ENCODE data around the gene ETV3.
"Not testable (repeated sequence)": the region's sequence is repeated elsewhere in the genome, so short reads cannot be mapped to it uniquely, and the experiment has no call there.

ETV3 gene

GRCh38 chr1:157171903-157172503, 33.8 kb upstream of the ETV3 start:
- H3K27ac ChIP-seq; H3K4me3 ChIP-seq (ENCODE audit: low read depth, low read length); H3K27me3 ChIP-seq (ENCODE audit: insufficient read depth, low read depth, severe bottlenecking); H3K36me3 ChIP-seq; H3K9me3 ChIP-seq (ENCODE audit: severe bottlenecking): not testable (repeated sequence)
- peak; percentile 46 for TF ChIP-seq CTCF (IDR thresholded peaks at IDR 0.05; ENCODE audit: low read depth, low read length)
- peak; percentile 58 for DNase-seq

GRCh38 chr1:157170677-157171515, 32.7 kb upstream of the ETV3 start:
- DNase-seq, result peak; percentile 82

GRCh38 chr1:157168015-157168414, 29.8 kb upstream of the ETV3 start:
- Histone ChIP-seq H3K27me3 (ENCODE audit: insufficient read depth, low read depth, severe bottlenecking) (peaks cover 3% of the 10 kb centered on the region), H3K27ac (no peak overlapping the region), H3K9me3 (ENCODE audit: severe bottlenecking) (no peaks in the 10 kb centered on the region), H3K4me3 (ENCODE audit: low read depth, low read length) (no peak overlapping the region), H3K36me3 (no peaks in the 10 kb centered on the region)
- no peak for DNase-seq
- TF ChIP-seq CTCF (IDR thresholded peaks at IDR 0.05; ENCODE audit: low read depth, low read length), result no peak

More at GRCh38 chr1:157170677-157171515, 32.7 kb upstream of the ETV3 start:
- Histone ChIP-seq H3K36me3 (no peaks in the 10 kb centered on the region), H3K27me3 (ENCODE audit: insufficient read depth, low read depth, severe bottlenecking) (peaks cover 3% of the 10 kb centered on the region), H3K9me3 (ENCODE audit: severe bottlenecking) (no peaks in the 10 kb centered on the region), H3K4me3 (ENCODE audit: low read depth, low read length) (no peak overlapping the region), H3K27ac (no peak overlapping the region)
- peak; percentile 72 for TF ChIP-seq CTCF (IDR thresholded peaks at IDR 0.05; ENCODE audit: low read depth, low read length)

GRCh38 chr1:157167437-157167836, 29.2 kb upstream of the ETV3 start:
- no peak for DNase-seq
- H3K9me3 ChIP-seq (ENCODE audit: severe bottlenecking), result no peaks in the 10 kb centered on the region
- peaks cover 3% of the 10 kb centered on the region for H3K27me3 ChIP-seq (ENCODE audit: insufficient read depth, low read depth, severe bottlenecking)
- no peak overlapping the region for H3K4me3 ChIP-seq (ENCODE audit: low read depth, low read length)
- TF ChIP-seq CTCF (IDR thresholded peaks at IDR 0.05; ENCODE audit: low read depth, low read length), result no peak
- no peak overlapping the region for H3K27ac ChIP-seq
- no peaks in the 10 kb centered on the region for H3K36me3 ChIP-seq

- H3K27me3 ChIP-seq (ENCODE audit: insufficient read depth, low read depth, severe bottlenecking), result peaks cover 3% of the 10 kb centered on the region
- no peak overlapping the region for H3K27ac ChIP-seq
- TF ChIP-seq CTCF (IDR thresholded peaks at IDR 0.05; ENCODE audit: low read depth, low read length), result no peak
- no peak for DNase-seq
- H3K36me3 ChIP-seq, result no peaks in the 10 kb centered on the region
- no peak overlapping the region for H3K4me3 ChIP-seq (ENCODE audit: low read depth, low read length)
- H3K9me3 ChIP-seq (ENCODE audit: severe bottlenecking), result no peaks in the 10 kb centered on the region
Measured at GRCh38 chr1:157166590-157166989, 28.4 kb upstream of the ETV3 start.
